Uterus (tissue), 2 donors: ENCODE data around the gene SYTL5.

Experiments
- CTCF ChIP-seq, 4 experiments: fragments of 200-600 bp in 2 of 4; fragments of 450-650 bp in 2 of 4; sonication (generic) in 2 of 4; IDR thresholded peaks; one replicate each; pipeline ENCODE4 v1.5.1; 2016 to 2019; ENCODE audit warnings: antibody characterized with exemption in 4 of 4, mild to moderate bottlenecking in 2 of 4, moderate library complexity in 1 of 4
- POLR2A ChIP-seq, 2 donors: fragments of 450-650 bp; IDR thresholded peaks; one replicate each; pipeline ENCODE4 v1.6.1; 2016; ENCODE audit warnings: antibody characterized with exemption in 2 of 2, mild to moderate bottlenecking in 1 of 2, moderate library complexity in 1 of 2

GRCh38 chrX:37995428-37995827 lies 10.9 kb upstream of the SYTL5 start:
- no peak for TF ChIP-seq CTCF (IDR thresholded peaks at IDR 0.05)
- no peak for TF ChIP-seq POLR2A (IDR thresholded peaks at IDR 0.05)
